HEK293T (cell line): ENCODE results near the gene MGST1.
"Not testable (repeated sequence)": the region's sequence is repeated elsewhere in the genome, so short reads cannot be mapped to it uniquely, and the experiment has no call there.

Source experiments
- ARNT ChIP-seq: fragments of 450-650 bp; IDR thresholded peaks from 2 replicates; pipeline ENCODE4 v1.6.1; 2017; ENCODE audit warnings: mild to moderate bottlenecking
- BHLHE40 ChIP-seq: fragments of 450-650 bp; IDR thresholded peaks from 2 replicates; pipeline ENCODE4 v1.6.1; 2016; ENCODE audit warnings: mild to moderate bottlenecking, moderate library complexity, borderline replicate concordance
- FOXA1 ChIP-seq: fragments of 450-650 bp; IDR thresholded peaks from 2 replicates; pipeline ENCODE4 v1.6.1; 2016; ENCODE audit warnings: mild to moderate bottlenecking
- FOXK2 ChIP-seq: fragments of 450-650 bp; IDR thresholded peaks from 2 replicates; pipeline ENCODE4 v1.6.1; 2016; ENCODE audit warnings: mild to moderate bottlenecking
- FOXM1 ChIP-seq: fragments of 450-650 bp; IDR thresholded peaks from 2 replicates; pipeline ENCODE4 v1.6.1; 2017; ENCODE audit warnings: mild to moderate bottlenecking, borderline replicate concordance
- L3MBTL2 ChIP-seq: fragments of 450-650 bp; conservative IDR thresholded peaks from 2 replicates; pipeline ENCODE4 v1.6.1; 2016; ENCODE audit warnings: mild to moderate bottlenecking
- NFRKB ChIP-seq: fragments of 450-650 bp; IDR thresholded peaks from 2 replicates; pipeline ENCODE4 v1.6.1; 2016; ENCODE audit warnings: mild to moderate bottlenecking, moderate library complexity
- SP1 ChIP-seq: fragments of 450-650 bp; IDR thresholded peaks from 2 replicates; pipeline ENCODE4 v1.6.1; 2017
- SUZ12 ChIP-seq: fragments of 450-650 bp; IDR thresholded peaks from 2 replicates; pipeline ENCODE4 v1.6.1; 2016; ENCODE audit warnings: mild to moderate bottlenecking

GRCh38 chr12:16401835-16402234 lies 54.4 kb downstream of the MGST1 start:
- TF ChIP-seq BHLHE40, ARNT, FOXA1, SUZ12, NFRKB, FOXK2, L3MBTL2, SP1, FOXM1: not testable (repeated sequence)
